HG02798 (cell line): ENCODE results near the gene AK9.
"Not testable (repeated sequence)": the region's sequence is repeated elsewhere in the genome, so short reads cannot be mapped to it uniquely, and the experiment has no call there.

Source experiments
- ATAC-seq: cut with Tn5 transposase; IDR thresholded peaks from one replicate; pipeline ENCODE4 v1.9.1; 2021; ENCODE audit warnings: mild to moderate bottlenecking; ENCODE audit not compliant: unreplicated experiment, poor library complexity

The AK9 gene

DNA sequence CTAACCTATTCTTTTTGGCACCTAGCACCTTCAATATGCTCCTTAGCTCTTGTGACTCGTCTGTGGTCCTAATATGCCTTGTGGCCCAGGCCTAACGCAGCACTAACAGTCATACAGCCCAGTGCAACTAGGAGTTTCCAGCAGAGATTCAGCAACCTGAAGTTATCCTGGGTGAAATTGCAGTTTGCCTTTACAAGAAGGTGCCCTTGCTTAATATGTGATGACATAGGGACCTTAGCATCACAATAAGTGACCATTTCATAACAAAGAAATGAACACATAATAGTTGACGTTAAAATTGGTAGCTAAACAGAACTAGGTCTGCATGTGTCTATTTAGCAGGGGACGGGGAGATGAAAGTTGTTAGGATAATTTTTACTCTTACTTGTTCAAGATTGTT is 10.2 kb upstream of the AK9 start:
- ATAC-seq = no peak

GRCh38 chr6:109696355-109696754 is 5.4 kb upstream of the AK9 start:
- no peak for ATAC-seq

DNA sequence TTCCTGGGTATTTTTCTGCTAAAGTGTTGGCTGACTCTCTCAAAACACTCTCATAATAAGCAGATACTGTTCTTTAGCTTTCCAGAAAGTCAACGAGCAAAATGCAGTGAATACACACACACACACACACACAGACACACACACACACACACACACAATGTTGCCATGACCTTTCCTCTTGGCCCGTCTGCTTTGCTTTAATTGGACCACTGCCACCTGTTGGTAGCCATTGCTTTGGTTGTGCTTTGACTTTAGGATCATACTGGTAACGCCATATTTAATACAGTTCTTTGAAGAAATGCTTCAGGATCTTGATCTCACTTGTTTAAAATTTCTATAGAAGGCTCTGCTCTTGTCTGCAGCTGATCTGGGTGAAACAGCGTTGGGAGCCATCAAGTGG is 4.5 kb upstream of the AK9 start:
- no peak for ATAC-seq

- peak; percentile 26 for ATAC-seq
Observed at GRCh38 chr6:109693111-109693510, 2.1 kb upstream of the AK9 start.

DNA sequence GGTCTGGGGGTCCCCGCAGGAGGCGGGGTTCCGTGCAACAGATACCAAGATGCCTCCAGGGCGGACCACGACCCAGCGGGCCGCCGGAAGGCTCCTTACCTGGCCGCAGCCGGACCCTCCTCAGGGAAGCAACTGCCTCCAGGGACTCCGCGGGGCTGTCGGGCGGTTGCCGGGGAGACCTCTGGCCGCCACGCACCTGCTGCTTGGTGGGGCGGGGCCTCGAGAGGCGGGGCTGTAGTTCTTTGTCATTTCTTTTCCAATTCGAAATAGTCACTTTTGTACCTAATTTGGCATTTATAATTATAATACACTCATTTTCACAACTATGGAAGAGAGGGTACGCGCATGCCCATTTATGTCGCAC is 647 bp downstream of the AK9 start:
- peak; percentile 58 for ATAC-seq

DNA sequence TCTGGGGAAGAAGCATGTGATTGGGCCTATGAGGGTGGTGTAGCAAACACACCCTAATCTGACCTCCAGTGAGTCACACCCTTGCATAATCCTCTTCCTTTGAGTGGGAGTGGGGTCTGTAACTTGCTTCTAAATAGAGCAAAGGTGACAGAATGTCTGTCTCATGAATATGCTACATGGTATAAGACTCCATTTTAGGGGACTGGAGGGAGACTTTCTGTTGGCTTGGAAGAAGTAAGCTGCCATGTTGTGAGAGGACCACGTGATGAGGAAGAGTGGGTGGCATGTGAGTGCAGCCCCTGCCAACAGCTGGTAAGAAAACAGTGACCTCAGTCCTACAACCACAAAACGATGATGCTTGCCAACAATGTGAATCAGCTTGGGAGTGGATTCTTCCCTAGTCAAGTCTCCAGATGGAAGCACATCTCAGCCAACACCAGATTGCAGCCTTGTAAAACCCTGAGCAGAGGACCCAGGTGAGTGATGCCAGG is 3.7 kb downstream of the AK9 start:
- ATAC-seq = no peak

DNA sequence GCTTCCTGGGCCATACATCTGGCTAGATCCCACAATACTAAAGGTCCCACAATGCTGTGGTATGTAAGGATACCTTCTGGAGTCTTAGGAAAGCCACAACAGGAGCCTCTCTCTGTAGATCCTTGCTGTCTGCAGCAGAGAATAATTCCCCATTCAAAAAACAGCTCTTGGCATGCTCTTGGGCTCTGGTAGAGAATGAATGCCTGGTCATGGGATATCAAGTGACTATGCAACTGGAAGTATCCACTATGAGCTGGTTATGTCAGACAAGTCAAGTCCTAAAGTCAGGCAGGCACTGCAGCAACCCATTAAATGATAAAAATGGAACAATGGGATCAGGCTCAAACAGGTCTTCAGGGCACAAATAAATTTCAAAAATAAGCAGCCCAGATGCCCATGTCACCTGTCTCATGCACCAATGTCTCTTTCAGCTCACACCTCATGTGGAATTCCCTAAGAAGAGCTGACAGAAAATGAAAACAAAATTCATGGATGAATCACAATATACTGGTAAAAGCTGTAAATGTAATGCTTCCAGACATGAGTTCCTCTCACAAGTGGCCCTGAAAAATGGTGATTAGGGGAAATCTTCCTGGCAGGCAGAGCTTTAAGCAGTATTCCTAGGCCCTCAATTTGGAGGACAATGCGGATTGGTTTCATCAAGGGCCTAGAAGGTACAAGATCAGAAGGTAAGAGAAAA is 4.3 kb downstream of the AK9 start:
- no peak for ATAC-seq

DNA sequence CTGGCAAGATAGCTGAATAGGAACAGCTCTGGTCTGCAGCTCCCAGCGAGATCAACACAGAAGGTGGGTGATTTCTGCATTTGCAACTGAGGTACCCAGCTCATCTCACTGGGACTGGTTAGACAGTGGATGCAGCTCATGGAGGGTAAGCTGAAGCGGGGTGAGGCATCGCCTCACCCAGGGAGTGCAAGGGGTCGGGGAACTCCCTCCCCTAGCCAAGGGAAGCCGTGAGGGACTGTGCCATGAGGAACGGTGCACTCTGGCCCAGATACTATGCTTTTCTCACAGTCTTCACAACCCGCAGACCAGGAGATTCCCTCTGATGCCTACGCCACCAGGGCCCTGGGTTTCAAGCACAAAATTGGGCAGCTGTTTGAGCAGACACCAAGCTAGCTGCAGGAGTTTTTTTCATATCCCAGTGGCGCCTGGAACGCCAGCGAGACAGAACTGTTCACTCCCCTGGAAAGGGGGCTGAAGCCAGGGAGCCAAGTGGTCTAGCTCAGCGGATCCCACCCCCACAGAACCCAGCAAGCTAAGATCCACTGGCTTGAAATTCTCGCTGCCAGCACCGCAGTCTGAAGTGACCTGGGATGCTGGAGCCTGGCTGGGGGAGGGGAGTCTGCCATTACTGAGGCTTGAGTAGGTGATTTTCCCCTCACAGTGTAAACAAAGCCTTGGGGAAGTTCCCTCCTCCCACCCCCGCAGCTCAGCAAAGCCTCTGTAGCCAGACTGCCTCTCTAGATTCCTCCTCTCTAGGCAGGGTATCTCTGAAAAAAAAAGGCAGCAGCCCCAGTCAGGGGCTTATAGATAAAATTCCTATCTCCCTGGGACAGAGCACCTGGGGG is 12.1 kb downstream of the AK9 start:
- not testable (repeated sequence) for ATAC-seq

GRCh38 chr6:109678240-109678639 is 12.8 kb downstream of the AK9 start:
- no peak for ATAC-seq

- ATAC-seq = no peak
Observed at GRCh38 chr6:109676724-109677123, 14.3 kb downstream of the AK9 start.

DNA sequence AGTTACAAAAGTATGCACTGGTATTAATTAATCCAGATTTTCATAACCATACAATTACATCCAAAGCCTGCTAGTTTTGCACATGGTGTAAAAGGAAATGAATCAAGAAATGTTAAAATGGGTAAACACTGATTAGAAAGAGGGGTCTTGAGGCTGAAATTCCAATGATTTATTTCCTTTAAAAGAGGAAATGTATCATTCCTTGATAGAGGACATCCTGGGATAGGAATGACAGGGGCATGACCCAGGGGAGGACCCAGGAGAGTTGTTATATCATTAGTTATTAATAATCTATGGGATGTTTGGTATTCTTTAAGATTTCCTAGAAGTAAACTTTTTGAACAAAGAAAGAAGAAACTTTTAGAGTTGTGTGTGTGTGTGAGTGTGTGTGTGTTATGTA is 18.2 kb downstream of the AK9 start:
- no peak for ATAC-seq

DNA sequence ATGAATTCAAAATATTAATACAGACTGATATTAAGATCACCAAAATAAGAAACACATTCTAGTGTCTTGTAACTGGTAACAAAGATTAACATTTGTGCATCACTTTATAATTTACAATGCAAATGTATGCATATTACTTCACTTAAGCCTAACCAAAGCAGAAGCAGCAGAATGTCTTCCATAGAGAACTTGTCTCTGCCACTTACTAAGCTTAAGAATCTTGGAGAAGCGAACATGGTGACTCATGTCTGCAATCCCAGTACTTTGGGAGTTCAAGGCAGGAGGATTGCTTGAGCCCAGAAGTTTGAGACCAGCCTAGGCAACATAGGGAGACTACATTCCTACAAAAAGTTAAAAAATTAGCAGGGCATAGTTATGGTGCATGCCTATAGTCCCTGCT is 18.8 kb downstream of the AK9 start:
- ATAC-seq = no peak

DNA sequence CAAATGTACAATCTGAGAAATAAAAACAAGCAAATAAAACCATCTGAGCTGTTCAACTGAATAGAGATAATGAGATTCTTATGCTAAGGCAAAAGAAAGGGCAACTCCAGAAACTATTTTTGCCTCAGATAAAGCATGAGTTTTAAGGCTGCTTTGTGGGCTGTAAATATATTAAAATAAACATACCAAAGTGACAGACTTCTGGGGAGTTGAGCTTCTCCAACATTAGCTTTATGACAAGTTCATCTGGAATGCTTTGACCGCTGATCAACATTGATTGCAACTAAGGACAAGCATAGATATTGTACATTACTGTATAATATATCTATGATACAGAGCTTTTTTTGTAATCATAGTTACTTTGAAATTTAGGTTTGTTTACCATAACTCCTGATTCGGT is 19.3 kb downstream of the AK9 start:
- no peak for ATAC-seq

- ATAC-seq = no peak
Observed at GRCh38 chr6:109669811-109670210, 21.2 kb downstream of the AK9 start.

DNA sequence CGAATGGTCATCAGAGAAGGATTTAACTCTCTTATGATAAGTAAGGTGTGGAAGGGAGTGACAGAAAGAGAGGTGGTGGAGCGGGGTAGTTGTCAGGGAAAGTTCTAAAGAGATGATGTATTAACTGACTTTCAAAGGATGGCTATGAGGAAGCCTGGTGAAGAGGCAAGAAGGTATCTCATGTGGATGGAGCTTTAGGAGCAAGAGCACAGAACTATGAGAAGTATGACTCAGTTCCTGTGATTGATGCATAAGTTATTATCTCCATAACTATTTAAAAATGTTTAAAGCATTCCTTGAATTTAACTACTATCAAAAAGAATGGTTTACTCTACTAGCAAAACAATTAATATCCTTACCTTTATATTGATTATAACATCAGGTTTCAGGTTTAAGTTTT is 28.8 kb downstream of the AK9 start:
- no peak for ATAC-seq

GRCh38 chr6:109660526-109661320 is 30.3 kb downstream of the AK9 start:
- no peak for ATAC-seq

DNA sequence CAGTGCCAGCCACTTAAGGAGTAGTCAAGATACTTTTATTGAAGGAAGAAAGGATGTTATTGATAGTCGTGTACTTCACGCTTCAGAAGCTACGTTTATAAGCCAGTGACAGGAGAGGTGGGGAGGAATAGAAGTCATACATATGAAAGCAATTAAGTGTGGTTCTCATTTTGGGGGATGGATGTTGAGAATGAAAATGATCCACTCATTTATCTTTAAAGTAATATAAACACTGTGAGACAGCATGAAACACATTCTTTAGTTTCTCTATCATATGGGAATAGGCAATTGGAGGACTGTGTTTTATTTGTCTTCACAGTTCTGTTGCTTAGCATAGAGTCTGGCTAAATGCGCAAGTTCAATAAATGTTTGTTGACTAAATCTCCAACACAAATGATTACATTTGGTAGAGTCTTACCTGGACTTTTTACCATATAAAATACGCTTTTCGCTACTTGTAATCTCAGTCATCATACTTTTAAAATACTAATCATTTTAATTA is 35.2 kb downstream of the AK9 start:
- ATAC-seq = no peak

DNA sequence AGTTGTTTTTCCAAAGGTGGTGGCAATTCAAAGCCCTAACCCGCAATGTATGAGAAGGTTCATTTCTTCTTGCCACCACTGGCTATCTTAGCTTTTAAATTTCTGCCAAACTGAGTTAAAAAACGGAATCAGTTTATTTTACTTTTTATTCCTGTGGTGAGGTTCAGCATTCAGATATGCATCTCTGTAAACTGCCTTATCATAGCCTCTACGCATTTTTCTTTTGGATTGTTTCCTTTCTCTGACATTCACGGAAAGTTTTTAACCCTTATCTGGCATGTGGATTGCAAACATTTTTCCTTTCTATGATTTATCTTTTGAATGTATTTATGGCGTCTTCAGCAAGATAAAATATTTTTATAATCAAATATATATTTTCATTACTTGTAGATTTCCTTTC is 37.7 kb downstream of the AK9 start:
- ATAC-seq = no peak

DNA sequence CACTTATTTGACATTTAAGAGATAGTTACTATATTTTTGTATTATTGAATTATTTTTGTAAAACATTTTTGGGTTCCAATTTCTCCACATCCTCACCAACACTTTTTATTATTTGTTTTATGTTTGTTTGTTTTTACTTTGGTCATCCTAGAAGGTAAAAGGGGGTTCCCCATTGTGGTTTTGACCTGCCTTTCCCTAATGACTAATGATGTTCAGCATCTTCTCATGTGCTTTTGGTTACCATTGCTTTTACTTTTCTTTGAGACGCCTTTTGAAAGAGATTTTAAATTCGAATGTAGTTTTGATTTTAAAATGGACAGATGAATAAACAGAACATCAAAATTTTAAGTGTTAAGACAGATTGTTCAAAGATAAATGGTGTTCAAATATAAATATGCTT is 46.9 kb downstream of the AK9 start:
- no peak for ATAC-seq

GRCh38 chr6:109632405-109632804 is 58.6 kb downstream of the AK9 start:
- ATAC-seq = no peak

DNA sequence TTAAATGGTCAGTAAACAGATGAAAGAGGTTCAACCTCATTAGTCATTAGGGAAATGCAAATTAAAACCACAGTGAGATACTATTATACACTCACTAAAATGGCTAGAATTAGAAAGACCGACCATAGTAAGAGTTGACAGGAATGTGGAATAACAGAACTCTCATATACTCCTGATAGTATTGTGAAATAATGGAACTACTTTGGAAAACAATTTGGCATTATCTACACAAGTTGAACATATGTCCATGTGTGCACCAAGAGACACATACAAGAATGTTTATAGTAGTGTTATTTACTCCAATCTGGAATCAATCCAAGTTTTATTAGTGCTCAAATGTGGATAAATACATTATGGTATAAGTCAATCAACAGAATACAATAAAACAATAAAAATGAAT is 59.6 kb downstream of the AK9 start:
- no peak for ATAC-seq
